Glutamatergic neuron (in vitro differentiated cells): ENCODE measurements around the gene MARCHF10. TPM values are rescaled to one million over a fixed set of nuclear protein-coding genes. Genes with fewer than 3 reads are reported as not detected.

Experiments
- DNase-seq: peaks from one replicate; pipeline ENCODE4 v3.0.0; 2022
- H3K27ac Mint-ChIP-seq: one replicate; pipeline ENCODE4 v1.8.0; 2020; ENCODE audit warnings: mild to moderate bottlenecking, mixed read lengths, inconsistent platforms; ENCODE audit not compliant: unreplicated experiment
- H3K27me3 Mint-ChIP-seq: one replicate; pipeline ENCODE4 v1.8.0; 2020; ENCODE audit warnings: mild to moderate bottlenecking, moderate library complexity, mixed read lengths, inconsistent platforms; ENCODE audit not compliant: unreplicated experiment
- H3K36me3 Mint-ChIP-seq: one replicate; pipeline ENCODE4 v1.8.0; 2020; ENCODE audit warnings: mild to moderate bottlenecking, mixed read lengths, inconsistent platforms; ENCODE audit not compliant: unreplicated experiment
- H3K4me1 Mint-ChIP-seq: one replicate; pipeline ENCODE4 v1.8.0; 2020; ENCODE audit warnings: mild to moderate bottlenecking, low read depth, mixed read lengths, inconsistent platforms; ENCODE audit not compliant: unreplicated experiment
- H3K4me3 Mint-ChIP-seq: one replicate; pipeline ENCODE4 v1.8.0; 2020; ENCODE audit warnings: mild to moderate bottlenecking, mixed read lengths, inconsistent platforms; ENCODE audit not compliant: unreplicated experiment
- H3K9me3 Mint-ChIP-seq: one replicate; pipeline ENCODE4 v1.8.0; 2020; ENCODE audit warnings: mild to moderate bottlenecking, moderate library complexity, mixed read lengths, inconsistent platforms; ENCODE audit not compliant: unreplicated experiment
- CTCF ChIP-seq: fragments of 200-600 bp; sonication (generic); IDR thresholded peaks from one replicate; pipeline ENCODE4 v1.5.0; 2021; ENCODE audit not compliant: partially characterized antibody, unreplicated experiment
- long read RNA-seq: library from polyadenylated mRNA; unstranded; transcript quantifications from one replicate; pipeline ENCODE4 v2.0.0, GENCODE V29; 2020; ENCODE audit not compliant: unreplicated experiment
- total RNA-seq: library from RNA; stranded (reverse); fragmentation: NEBNext Ultra II Directional; extraction: Animal tissue kit (Norgen Biotek cat#: 25700); gene quantifications from one replicate; pipeline ENCODE4 v1.2.1, GENCODE V29; 2021; ENCODE audit not compliant: unreplicated experiment

Gene MARCHF10
- not detected for total RNA-seq
- long read RNA-seq = 0 reads

- peaks cover 1% of the 10 kb centered on the region for H3K9me3 Mint-ChIP-seq
- TF ChIP-seq CTCF = no peak
- H3K27me3 Mint-ChIP-seq = peaks cover 7% of the 10 kb centered on the region
- H3K4me1 Mint-ChIP-seq = no peaks in the 10 kb centered on the region
- DNase-seq = peak; percentile 36
- no peak within 1 kb of the TSS for H3K27ac Mint-ChIP-seq
- H3K4me3 Mint-ChIP-seq = peak within 1 kb of the TSS; percentile 75
- no peaks in the 10 kb centered on the region for H3K36me3 Mint-ChIP-seq
Measured at GRCh38 chr17:62807812-62808575, at the start of gene MARCHF10. Gene MARCHF10 (minus strand): TSS chr17:62808314. CDS start chr17:62801735, 6,579 bp downstream.

GRCh38 chr17:62857526-62857925 lies 49.4 kb upstream of the MARCHF10 start:
- Mint-ChIP-seq H3K27ac (no peak overlapping the region), H3K36me3 (no peaks in the 10 kb centered on the region), H3K9me3 (no peaks in the 10 kb centered on the region), H3K27me3 (peaks cover 2% of the 10 kb centered on the region), H3K4me3 (no peak overlapping the region), H3K4me1 (no peaks in the 10 kb centered on the region)
- no peak for DNase-seq
- no peak for TF ChIP-seq CTCF

GRCh38 chr17:62856594-62856993 lies 48.5 kb upstream of the MARCHF10 start:
- no peak for DNase-seq
- no peak overlapping the region for H3K27ac Mint-ChIP-seq
- peaks cover 2% of the 10 kb centered on the region for H3K27me3 Mint-ChIP-seq
- peaks cover 5% of the 10 kb centered on the region for H3K36me3 Mint-ChIP-seq
- H3K9me3 Mint-ChIP-seq = no peaks in the 10 kb centered on the region
- H3K4me1 Mint-ChIP-seq = no peaks in the 10 kb centered on the region
- TF ChIP-seq CTCF = no peak
- H3K4me3 Mint-ChIP-seq = no peak overlapping the region

- peaks cover 5% of the 10 kb centered on the region for H3K36me3 Mint-ChIP-seq
- peaks cover 2% of the 10 kb centered on the region for H3K27me3 Mint-ChIP-seq
- no peak for DNase-seq
- no peak overlapping the region for H3K4me3 Mint-ChIP-seq
- no peak for TF ChIP-seq CTCF
- no peak overlapping the region for H3K27ac Mint-ChIP-seq
- H3K4me1 Mint-ChIP-seq = peaks cover 1% of the 10 kb centered on the region
- peaks cover 2% of the 10 kb centered on the region for H3K9me3 Mint-ChIP-seq
Measured at GRCh38 chr17:62855156-62855555, 47.0 kb upstream of the MARCHF10 start.

GRCh38 chr17:62854098-62854680 lies 46.1 kb upstream of the MARCHF10 start:
- H3K27me3 Mint-ChIP-seq = peaks cover 2% of the 10 kb centered on the region
- H3K36me3 Mint-ChIP-seq = peaks cover 5% of the 10 kb centered on the region
- H3K27ac Mint-ChIP-seq = no peak overlapping the region
- peaks cover 2% of the 10 kb centered on the region for H3K9me3 Mint-ChIP-seq
- no peak overlapping the region for H3K4me3 Mint-ChIP-seq
- TF ChIP-seq CTCF = no peak
- no peak for DNase-seq
- H3K4me1 Mint-ChIP-seq = peaks cover 1% of the 10 kb centered on the region
